ENCODE data around the gene VWCE. TPM values are rescaled to one million over a fixed set of nuclear protein-coding genes. Genes with fewer than 3 reads are reported as not detected.
"Not testable (repeated sequence)": the region's sequence is repeated elsewhere in the genome, so short reads cannot be mapped to it uniquely, and the experiment has no call there.

VWCE gene
- total RNA-seq, 6 experiments from 2014 or later, result 2.3 to 37.1 (median 6.0) TPM

DNA sequence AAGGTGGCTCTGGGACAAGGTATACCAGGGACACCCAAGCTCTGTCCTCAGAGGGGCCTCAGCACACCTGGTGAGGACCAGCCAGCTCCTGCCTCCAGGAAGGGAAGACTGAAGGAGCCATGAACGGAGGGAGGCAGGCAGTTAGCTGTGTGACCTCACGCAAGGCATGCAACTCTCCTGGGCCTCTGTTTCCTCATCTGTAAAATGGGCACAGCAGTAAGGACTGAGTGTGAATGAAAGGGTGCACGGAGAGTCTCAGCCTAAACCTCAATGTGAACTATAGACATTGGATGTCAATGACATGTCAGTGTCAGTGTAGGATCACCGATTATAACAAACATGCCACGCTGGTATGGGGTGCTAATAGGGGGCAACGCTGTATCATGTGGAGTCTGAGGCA is 35.8 kb downstream of the VWCE start:
- no peaks in the 10 kb centered on the region for H3K9me3 ChIP-seq
- no peaks in the 10 kb centered on the region for H3K36me3 ChIP-seq
- ATAC-seq, result no peak
- WGBS (ENCODE audit: insufficient coverage, low coverage, low lambda C conversion rate, missing lambda C conversion rate), result 92% methylated on average over 5 of the region's 6 CpGs
- no peak overlapping the region for H3K4me3 ChIP-seq
- H3K27ac ChIP-seq, result no peak overlapping the region
- intact Hi-C loops (cut with DNase I), result no loop called here
- H3K4me1 ChIP-seq, result peaks cover 0 to 3% (median under 1%) of the 10 kb centered on the region in 4 donors
- TF ChIP-seq POLR2A (IDR thresholded peaks at IDR 0.05), result no peak
- TF ChIP-seq CTCF (IDR thresholded peaks at IDR 0.05), result no peak
- H3K27me3 ChIP-seq, result no peaks in the 10 kb centered on the region
- DNase-seq, result no peak

DNA sequence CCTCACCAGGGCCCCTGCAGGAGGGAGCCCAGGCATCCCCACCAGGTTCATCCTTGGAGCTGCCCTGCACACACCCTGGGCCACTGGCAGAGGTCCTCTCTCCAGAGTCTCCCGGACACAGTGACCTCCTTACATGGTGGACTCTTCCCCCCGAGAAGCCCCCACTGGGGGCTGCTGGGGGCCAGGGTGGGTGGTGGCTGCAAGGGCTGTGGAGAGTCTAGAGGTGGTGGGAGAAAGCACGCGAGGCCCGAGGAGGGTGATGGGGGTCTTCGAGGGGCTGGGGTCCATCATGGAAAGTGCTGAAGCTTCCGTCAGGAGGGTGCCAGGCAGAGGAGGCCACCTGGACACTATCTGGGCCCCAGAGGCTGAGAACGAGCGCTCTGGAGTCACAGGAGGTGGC is 36.6 kb downstream of the VWCE start:
- intact Hi-C loops (cut with DNase I), result no loop called here
- H3K9me3 ChIP-seq, result no peaks in the 10 kb centered on the region
- H3K27me3 ChIP-seq, result no peaks in the 10 kb centered on the region
- no peaks in the 10 kb centered on the region for H3K36me3 ChIP-seq
- H3K4me3 ChIP-seq, result no peak overlapping the region
- no peak overlapping the region for H3K27ac ChIP-seq
- 81% methylated on average over 4 of the region's 9 CpGs for WGBS (ENCODE audit: insufficient coverage, low coverage, low lambda C conversion rate, missing lambda C conversion rate)
- no peak for ATAC-seq
- TF ChIP-seq POLR2A (IDR thresholded peaks at IDR 0.05), result no peak
- TF ChIP-seq CTCF (IDR thresholded peaks at IDR 0.05), result no peak
- no peak for DNase-seq
- no peaks in the 10 kb centered on the region for H3K4me1 ChIP-seq

- no peaks in the 10 kb centered on the region for H3K9me3 ChIP-seq
- no peaks in the 10 kb centered on the region for H3K27me3 ChIP-seq
- no peak for DNase-seq
- no peaks in the 10 kb centered on the region for H3K36me3 ChIP-seq
- H3K4me3 ChIP-seq, result no peak overlapping the region
- no peak overlapping the region for H3K27ac ChIP-seq
- 78% methylated on average over 8 of the region's 18 CpGs for WGBS (ENCODE audit: insufficient coverage, low coverage, low lambda C conversion rate, missing lambda C conversion rate)
- intact Hi-C loops (cut with DNase I), result no loop called here
- no peak for ATAC-seq
- no peak for TF ChIP-seq CTCF (IDR thresholded peaks at IDR 0.05)
- TF ChIP-seq POLR2A (IDR thresholded peaks at IDR 0.05), result no peak
- H3K4me1 ChIP-seq, result no peaks in the 10 kb centered on the region
Observed at GRCh38 chr11:61256710-61257482, 38.2 kb downstream of the VWCE start.

DNA sequence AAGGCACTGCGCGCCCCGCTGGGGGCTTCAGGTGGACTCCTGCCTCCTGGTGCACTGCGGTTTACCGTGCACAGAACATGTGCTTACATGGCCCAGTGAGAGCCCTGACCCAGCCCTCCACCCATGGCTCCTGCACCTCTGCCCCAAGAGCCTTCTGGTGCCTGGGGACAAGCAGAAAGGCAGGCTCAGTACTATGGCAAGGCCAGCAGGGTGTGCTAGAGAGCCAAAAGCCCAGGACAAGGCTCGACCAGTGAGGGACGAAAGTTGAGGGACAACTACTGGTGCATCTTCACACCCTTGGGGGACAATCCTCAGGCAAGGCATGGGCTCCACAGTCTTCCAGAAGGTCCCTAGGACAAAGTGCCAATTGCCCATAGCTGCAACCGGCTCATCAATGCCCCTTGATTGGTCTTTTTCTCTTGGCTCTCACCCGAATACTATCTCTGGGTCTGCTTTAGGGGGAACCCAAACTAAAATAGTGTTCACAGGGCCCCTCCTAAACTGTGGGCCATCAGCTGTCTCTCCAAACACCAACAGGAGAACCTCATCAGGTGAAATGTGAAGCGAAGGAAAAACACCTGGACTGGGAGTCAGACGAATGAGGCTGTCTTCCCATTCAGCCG is 40.6 kb downstream of the VWCE start:
- Histone ChIP-seq H3K9me3 (no peaks in the 10 kb centered on the region), H3K4me3 (no peak overlapping the region), H3K27me3 (no peaks in the 10 kb centered on the region), H3K27ac (no peak overlapping the region), H3K36me3 (no peaks in the 10 kb centered on the region), H3K4me1 (no peaks in the 10 kb centered on the region)
- 57% methylated on average over 3 of the region's 12 CpGs for WGBS (ENCODE audit: insufficient coverage, low coverage, low lambda C conversion rate, missing lambda C conversion rate)
- ATAC-seq (peak; percentile 89 to 97 (median 94)), DNase-seq (peak; percentile 64 to 76 (median 69))
- peak; percentile 81 to 92 (median 86) for TF ChIP-seq CTCF (IDR thresholded peaks at IDR 0.05)
- no peak for TF ChIP-seq POLR2A (IDR thresholded peaks at IDR 0.05)
- intact Hi-C loops (cut with DNase I), result no loop called here

DNA sequence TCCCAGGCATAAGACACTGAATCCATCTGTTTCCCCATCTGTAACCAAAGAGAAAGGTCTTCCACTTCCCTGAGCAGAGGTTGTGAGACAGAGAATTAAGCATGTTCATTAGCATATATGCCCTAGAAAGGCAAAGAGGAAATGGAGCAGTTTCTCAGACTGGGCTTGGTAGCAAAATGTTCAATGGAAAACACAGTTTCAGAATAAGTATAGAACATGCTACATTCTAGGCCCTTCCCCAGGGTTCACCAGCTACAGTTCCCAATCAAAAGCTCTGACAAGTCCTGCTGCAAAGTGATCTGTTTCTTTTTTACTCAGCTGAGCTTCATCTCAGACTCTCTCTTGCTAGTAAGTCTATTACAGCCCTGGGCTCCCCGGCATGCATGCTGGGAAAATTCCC is 42.8 kb downstream of the VWCE start:
- DNase-seq; H3K27ac ChIP-seq; ATAC-seq; H3K36me3 ChIP-seq; H3K9me3 ChIP-seq; H3K4me1 ChIP-seq; H3K27me3 ChIP-seq; intact Hi-C loops (cut with DNase I); H3K4me3 ChIP-seq: not testable (repeated sequence)
- WGBS (ENCODE audit: insufficient coverage, low coverage, low lambda C conversion rate, missing lambda C conversion rate), result 50% methylated on average over 1 of the region's 1 CpG

GRCh38 chr11:61250796-61251765 is 44.0 kb downstream of the VWCE start:
- WGBS (ENCODE audit: insufficient coverage, low coverage, low lambda C conversion rate, missing lambda C conversion rate), result 75% methylated on average over 9 of the region's 20 CpGs
- DNase-seq; ATAC-seq; H3K27me3 ChIP-seq; H3K4me3 ChIP-seq; H3K36me3 ChIP-seq; H3K27ac ChIP-seq; H3K4me1 ChIP-seq; H3K9me3 ChIP-seq; intact Hi-C loops (cut with DNase I): not testable (repeated sequence)

GRCh38 chr11:61249201-61249600 is 45.9 kb downstream of the VWCE start:
- intact Hi-C loops (cut with DNase I); DNase-seq: not testable (repeated sequence)

More at GRCh38 chr11:61249201-61249600, 45.9 kb downstream of the VWCE start:
- not testable (repeated sequence) for H3K4me1 ChIP-seq, H3K4me3 ChIP-seq, ATAC-seq, H3K36me3 ChIP-seq, H3K9me3 ChIP-seq, H3K27me3 ChIP-seq, H3K27ac ChIP-seq
- 79% methylated on average over 8 of the region's 8 CpGs for WGBS (ENCODE audit: insufficient coverage, low coverage, low lambda C conversion rate, missing lambda C conversion rate)

All from right lobe of liver (tissue), 6 donors.